ENCODE results near the gene AGPAT3.

AGPAT3 gene

DNA sequence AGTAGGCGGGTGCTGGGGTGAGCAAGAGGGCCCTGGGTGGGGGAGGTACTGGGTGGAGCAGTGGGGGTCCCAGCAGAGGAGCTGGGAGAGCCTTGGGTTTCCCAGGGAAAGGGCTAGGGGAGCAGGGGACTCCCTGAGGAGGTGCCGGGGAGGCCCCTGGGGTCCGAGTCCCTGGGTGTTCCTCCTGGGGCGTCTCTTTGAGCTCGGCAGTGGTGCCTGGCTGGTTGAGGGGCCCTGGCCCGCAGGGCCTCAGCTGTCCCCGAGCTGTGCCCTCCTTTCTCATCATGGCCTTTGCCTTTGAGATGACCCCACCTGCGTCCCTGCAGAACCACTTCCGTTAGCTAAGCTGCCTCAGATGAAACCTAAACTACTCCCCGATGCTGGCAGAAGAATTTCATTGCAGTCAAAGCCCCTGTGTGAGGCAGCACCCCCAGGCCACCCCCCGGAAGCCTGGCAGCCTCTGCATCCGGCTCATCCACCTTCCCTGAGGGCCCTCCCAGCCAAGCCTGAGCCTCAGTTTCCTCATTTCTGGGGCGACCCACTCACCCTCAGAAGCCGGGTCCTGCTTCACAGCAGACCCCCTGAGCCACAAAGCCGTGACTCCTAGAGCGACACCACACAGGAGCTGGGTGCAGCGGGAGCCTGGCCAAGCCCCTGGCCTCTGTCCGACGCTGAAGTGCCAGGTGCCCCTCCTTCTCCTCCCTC, 103.5 kb downstream of the AGPAT3 start:
- no peak for DNase-seq (ENCODE audit: low read depth in 2 of 2)
- H3K4me3 ChIP-seq (replicated peaks in 1 of 2; ENCODE audit: low read depth in 2 of 2, low read length in 2 of 2): no peak overlapping the region
- TF ChIP-seq, protein P1, sequence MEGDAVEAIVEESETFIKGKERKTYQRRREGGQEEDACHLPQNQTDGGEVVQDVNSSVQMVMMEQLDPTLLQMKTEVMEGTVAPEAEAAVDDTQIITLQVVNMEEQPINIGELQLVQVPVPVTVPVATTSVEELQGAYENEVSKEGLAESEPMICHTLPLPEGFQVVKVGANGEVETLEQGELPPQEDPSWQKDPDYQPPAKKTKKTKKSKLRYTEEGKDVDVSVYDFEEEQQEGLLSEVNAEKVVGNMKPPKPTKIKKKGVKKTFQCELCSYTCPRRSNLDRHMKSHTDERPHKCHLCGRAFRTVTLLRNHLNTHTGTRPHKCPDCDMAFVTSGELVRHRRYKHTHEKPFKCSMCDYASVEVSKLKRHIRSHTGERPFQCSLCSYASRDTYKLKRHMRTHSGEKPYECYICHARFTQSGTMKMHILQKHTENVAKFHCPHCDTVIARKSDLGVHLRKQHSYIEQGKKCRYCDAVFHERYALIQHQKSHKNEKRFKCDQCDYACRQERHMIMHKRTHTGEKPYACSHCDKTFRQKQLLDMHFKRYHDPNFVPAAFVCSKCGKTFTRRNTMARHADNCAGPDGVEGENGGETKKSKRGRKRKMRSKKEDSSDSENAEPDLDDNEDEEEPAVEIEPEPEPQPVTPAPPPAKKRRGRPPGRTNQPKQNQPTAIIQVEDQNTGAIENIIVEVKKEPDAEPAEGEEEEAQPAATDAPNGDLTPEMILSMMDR (IDR thresholded peaks at IDR 0.05; ENCODE audit: low read depth, low read length): no peak

DNA sequence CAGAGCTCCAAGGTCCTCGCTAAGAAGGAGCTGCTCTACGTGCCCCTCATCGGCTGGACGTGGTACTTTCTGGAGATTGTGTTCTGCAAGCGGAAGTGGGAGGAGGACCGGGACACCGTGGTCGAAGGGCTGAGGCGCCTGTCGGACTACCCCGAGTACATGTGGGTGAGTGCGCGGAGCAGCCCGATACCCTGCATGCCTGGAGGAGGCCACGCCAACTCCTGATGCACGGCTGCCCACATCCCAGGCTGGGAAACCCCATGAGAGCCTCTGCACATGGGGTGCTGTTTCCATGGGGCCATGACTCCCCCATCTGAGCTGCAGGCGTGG, 104.1 kb downstream of the AGPAT3 start:
- TF ChIP-seq, protein P1 (IDR thresholded peaks at IDR 0.05; ENCODE audit: low read depth, low read length): no peak
- DNase-seq (ENCODE audit: low read depth in 2 of 2): no peak
- H3K4me3 ChIP-seq (replicated peaks in 1 of 2; ENCODE audit: low read depth in 2 of 2, low read length in 2 of 2): no peak overlapping the region

DNA sequence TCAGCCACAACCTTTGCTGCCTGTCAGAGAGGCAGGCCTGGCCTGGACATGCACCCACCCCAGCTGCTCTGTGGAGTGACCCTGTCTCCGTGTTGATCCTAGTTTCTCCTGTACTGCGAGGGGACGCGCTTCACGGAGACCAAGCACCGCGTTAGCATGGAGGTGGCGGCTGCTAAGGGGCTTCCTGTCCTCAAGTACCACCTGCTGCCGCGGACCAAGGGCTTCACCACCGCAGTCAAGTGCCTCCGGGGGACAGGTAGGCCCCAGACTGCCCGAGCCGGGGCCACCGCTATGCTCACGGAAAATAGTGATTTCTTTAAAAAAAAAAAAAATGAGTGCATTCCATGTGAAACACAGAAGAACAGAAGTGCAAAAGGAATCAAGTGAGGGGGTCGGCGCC, 105.5 kb downstream of the AGPAT3 start:
- no peak for DNase-seq (ENCODE audit: low read depth in 2 of 2)
- TF ChIP-seq, protein P1 (IDR thresholded peaks at IDR 0.05; ENCODE audit: low read depth, low read length): no peak
- no peak overlapping the region for H3K4me3 ChIP-seq (replicated peaks in 1 of 2; ENCODE audit: low read depth in 2 of 2, low read length in 2 of 2)

DNA sequence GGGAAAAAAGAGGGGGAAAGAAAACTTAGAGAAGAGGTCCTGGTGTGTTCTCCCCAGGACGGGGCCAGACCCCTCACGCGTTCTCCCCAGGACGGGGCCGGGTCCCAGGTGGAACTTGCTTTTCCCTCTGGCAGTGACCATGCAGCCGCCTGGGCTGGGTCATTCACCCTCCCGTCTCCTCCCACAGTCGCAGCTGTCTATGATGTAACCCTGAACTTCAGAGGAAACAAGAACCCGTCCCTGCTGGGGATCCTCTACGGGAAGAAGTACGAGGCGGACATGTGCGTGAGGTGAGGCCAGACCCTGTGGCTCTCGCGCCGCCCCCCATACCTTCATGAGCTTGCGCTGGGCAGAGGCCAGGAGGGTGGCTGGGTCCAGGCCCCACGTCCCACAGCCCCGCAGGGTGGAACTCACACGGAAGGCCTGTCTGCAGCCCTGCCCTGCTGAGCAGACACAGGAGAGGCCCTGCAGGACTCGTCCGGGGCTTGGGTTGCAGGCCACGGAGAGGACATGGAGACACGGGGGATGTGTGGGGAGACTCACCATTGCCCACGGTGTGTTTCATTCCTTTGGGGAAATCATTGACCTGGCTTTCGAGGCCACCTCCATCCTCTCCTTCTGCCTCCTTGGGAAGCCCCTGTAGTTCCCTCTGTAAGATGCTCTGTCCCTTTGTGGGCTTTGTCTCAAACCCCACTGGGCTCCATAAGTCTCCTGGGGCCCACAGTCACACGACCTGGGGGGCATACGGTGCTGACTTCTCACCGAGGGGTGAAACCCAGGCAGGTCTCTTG, 106.4 kb downstream of the AGPAT3 start:
- no peak overlapping the region for H3K4me3 ChIP-seq (replicated peaks in 1 of 2; ENCODE audit: low read depth in 2 of 2, low read length in 2 of 2)
- TF ChIP-seq, protein P1 (IDR thresholded peaks at IDR 0.05; ENCODE audit: low read depth, low read length): no peak
- no peak for DNase-seq (ENCODE audit: low read depth in 2 of 2)

DNA sequence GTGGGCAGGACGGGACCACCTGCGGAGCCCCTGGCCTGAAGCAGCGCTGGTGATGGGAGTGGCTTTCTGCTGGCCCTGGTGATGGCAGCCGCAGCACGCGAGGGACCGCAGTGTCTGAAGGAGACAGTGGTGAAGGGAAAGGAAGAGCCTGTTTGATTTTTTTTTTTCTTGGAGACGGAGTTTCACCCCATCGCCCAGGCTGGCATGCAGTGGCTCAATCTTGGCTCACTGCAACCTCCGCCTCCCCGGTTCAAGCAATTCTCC, 106.9 kb downstream of the AGPAT3 start:
- TF ChIP-seq, protein P1 (IDR thresholded peaks at IDR 0.05; ENCODE audit: low read depth, low read length): no peak
- no peak overlapping the region for H3K4me3 ChIP-seq (replicated peaks in 1 of 2; ENCODE audit: low read depth in 2 of 2, low read length in 2 of 2)
- no peak for DNase-seq (ENCODE audit: low read depth in 2 of 2)

DNA sequence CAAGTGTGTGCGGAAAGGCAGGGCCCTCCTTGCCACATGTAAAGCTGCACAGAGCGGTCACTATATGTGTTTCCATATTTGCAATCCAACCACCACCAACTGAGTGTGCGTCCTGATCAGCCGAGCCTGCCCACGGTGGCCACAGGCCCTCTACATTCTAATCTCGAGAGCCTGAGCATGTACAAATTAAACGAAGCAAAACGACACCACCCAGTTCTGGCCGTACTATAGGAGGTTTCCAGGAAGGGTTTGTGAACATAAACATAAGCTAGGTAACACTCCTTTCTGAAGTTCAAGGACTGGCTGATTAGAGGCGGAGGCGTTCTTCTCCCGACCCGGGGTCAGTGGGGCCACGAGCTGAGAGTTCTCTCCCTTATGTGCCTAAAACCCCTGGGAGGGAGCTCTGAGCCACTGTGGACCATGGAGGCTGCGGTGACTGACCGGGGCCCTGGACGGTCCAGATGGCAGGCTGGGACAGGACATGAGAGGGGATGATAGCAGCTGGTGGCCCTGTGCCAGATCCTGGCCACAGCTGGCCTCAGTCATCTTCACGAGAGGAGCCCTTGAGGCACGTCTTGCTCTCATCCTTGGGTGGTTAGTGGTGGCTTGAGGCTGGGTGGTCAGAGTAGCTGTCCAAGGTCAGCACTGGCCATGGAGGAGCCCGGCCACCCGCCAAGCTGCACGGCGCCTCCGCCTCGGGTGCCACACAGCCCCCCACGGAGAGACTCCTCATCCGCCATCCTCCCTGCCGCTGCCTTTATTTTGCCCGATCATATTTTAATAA, 108.0 kb downstream of the AGPAT3 start:
- TF ChIP-seq, protein P1 (IDR thresholded peaks at IDR 0.05; ENCODE audit: low read depth, low read length): no peak
- DNase-seq (ENCODE audit: low read depth in 2 of 2): no peak
- no peak overlapping the region for H3K4me3 ChIP-seq (replicated peaks in 1 of 2; ENCODE audit: low read depth in 2 of 2, low read length in 2 of 2)
